Measurements from ENCODE around the gene POLN. TPM values are rescaled to one million over a fixed set of nuclear protein-coding genes. Genes with fewer than 3 reads are reported as not detected.

Gene POLN
- total RNA-seq, 2 experiments from 2014 or later = 4.0 to 4.4 TPM

DNA sequence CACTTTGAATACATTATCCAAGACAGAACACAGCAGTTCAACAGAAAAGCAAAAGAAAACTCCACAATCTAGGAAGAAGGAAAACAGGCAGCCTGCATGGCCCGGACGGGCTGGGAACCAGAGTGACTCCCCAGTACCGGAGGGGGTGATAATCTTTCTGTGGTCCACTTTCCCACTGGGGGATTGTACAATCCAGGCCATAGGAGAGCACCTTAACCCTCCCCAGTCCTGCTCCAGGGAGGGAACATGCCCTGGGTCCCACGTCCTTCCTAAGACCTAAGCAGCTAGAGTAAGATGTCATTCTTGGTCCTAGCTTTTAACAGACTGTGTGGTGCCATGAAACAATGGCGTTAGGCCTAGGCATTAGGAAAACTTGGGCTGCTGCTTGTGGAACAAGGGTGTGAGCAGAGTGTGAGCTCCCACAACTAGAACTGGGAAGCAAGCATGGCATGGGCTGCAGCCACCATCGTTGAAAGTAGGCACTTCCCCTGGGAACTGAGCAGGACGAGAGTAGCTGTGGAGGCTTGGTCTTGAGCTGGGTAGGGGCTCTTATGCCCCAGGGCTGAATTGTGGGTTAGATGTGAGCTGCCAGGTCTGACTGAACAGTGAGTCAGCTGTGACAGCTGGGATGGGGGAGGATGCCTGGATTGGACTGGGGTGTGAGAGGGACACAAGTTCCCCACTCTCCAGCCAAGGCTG lies 140.4 kb downstream of the POLN start:
- BruUV-seq (replicated peaks) = no TSS peak
- no peak overlapping the region for H3K27ac ChIP-seq (ENCODE audit: low read depth, low read length, poor library complexity, severe bottlenecking)

DNA sequence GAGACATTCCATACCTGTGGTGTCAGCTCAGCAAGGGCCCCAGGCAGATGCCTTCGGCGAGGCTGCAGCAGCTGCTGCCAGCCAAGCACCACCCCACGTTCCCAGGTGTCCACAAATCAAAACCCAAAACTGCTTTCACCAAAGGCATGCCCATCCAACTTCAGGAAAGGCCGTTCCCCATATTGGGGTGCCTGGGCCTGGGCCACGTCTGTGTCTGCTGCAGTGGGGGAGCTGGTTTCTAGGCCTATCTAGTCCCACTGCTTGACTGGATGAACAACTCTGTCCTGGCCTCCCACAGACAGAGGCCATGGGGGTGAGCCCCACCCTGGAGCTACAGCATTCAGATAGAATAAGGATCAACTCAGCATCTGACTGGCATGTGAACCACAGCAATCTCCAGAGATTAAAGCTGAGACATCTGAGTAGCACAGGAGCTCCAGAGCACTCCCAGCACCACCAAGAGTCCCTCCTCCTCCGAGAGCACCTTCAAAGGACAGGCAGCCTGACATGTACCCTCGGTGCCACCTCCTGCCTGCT lies 145.8 kb downstream of the POLN start:
- H3K9me2 ChIP-seq (ENCODE audit: insufficient read depth, low read length) = no peaks in the 10 kb centered on the region
- H4K20me1 ChIP-seq (ENCODE audit: insufficient read depth, low read length) = no peaks in the 10 kb centered on the region
- POLR2A ChIA-PET = interaction anchor here (0.6 to 0.7 kb wide), 2 partner anchors 85 to 402 kb away, joined by 3 to 6 read pairs; no protein-coding TSS in a partner anchor
- TF ChIP-seq, protein P1, sequence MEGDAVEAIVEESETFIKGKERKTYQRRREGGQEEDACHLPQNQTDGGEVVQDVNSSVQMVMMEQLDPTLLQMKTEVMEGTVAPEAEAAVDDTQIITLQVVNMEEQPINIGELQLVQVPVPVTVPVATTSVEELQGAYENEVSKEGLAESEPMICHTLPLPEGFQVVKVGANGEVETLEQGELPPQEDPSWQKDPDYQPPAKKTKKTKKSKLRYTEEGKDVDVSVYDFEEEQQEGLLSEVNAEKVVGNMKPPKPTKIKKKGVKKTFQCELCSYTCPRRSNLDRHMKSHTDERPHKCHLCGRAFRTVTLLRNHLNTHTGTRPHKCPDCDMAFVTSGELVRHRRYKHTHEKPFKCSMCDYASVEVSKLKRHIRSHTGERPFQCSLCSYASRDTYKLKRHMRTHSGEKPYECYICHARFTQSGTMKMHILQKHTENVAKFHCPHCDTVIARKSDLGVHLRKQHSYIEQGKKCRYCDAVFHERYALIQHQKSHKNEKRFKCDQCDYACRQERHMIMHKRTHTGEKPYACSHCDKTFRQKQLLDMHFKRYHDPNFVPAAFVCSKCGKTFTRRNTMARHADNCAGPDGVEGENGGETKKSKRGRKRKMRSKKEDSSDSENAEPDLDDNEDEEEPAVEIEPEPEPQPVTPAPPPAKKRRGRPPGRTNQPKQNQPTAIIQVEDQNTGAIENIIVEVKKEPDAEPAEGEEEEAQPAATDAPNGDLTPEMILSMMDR (conservative IDR thresholded peaks at IDR 0.05; ENCODE audit: low read length) = no peak
- TF ChIP-seq EZH2phosphoT487 (IDR thresholded peaks at IDR 0.05; ENCODE audit: borderline replicate concordance, low read depth, low read length) = no peak
- CTCF ChIA-PET (ENCODE audit: unreplicated experiment) = interaction anchor here (0.6 kb wide), 1 partner anchor 16 kb away, joined by 4 read pairs; no protein-coding TSS in a partner anchor
- H3K9me3 ChIP-seq (ENCODE audit: low read length) = no peaks in the 10 kb centered on the region
- intact Hi-C loops (cut with micrococcal nuclease; ENCODE audit: unreplicated experiment) = no loop called here
- H3K27ac ChIP-seq (ENCODE audit: low read depth, low read length, poor library complexity, severe bottlenecking) = no peak overlapping the region
- H3K4me3 ChIP-seq (ENCODE audit: low read depth, low read length, poor library complexity, severe bottlenecking) = no peak overlapping the region
- BruUV-seq (replicated peaks) = no TSS peak
- H3K36me3 ChIP-seq (ENCODE audit: insufficient read depth, low read length) = no peaks in the 10 kb centered on the region
- H2AFZ ChIP-seq (ENCODE audit: low read length) = no peak overlapping the region
- H3K79me2 ChIP-seq (ENCODE audit: insufficient read depth, low read depth, low read length) = no peaks in the 10 kb centered on the region
- H3K4me1 ChIP-seq (ENCODE audit: insufficient read depth, low read length, poor library complexity, severe bottlenecking) = no peaks in the 10 kb centered on the region
- DNase-seq (ENCODE audit: low spot score) = no peak
- no peak overlapping the region for H3K4me2 ChIP-seq (ENCODE audit: low read length)

More for the DNA sequence above, 140.4 kb downstream of the POLN start:
- POLR2A ChIA-PET = no interaction called here
- no peak for DNase-seq (ENCODE audit: low spot score)
- TF ChIP-seq, protein P1 (conservative IDR thresholded peaks at IDR 0.05; ENCODE audit: low read length) = no peak
- no peak for TF ChIP-seq EZH2phosphoT487 (IDR thresholded peaks at IDR 0.05; ENCODE audit: borderline replicate concordance, low read depth, low read length)
- Histone ChIP-seq H4K20me1 (ENCODE audit: insufficient read depth, low read length) (no peaks in the 10 kb centered on the region), H3K79me2 (ENCODE audit: insufficient read depth, low read depth, low read length) (no peaks in the 10 kb centered on the region), H3K9me3 (ENCODE audit: low read length) (peaks cover 20% of the 10 kb centered on the region), H3K36me3 (ENCODE audit: insufficient read depth, low read length) (no peaks in the 10 kb centered on the region), H3K4me3 (ENCODE audit: low read depth, low read length, poor library complexity, severe bottlenecking) (no peak overlapping the region), H3K4me2 (ENCODE audit: low read length) (no peak overlapping the region), H3K4me1 (ENCODE audit: insufficient read depth, low read length, poor library complexity, severe bottlenecking) (no peaks in the 10 kb centered on the region), H2AFZ (ENCODE audit: low read length) (no peak overlapping the region), H3K9me2 (ENCODE audit: insufficient read depth, low read length) (no peaks in the 10 kb centered on the region)
- CTCF ChIA-PET (ENCODE audit: unreplicated experiment) = interaction anchor here (0.6 kb wide), 1 partner anchor 153 kb away, joined by 4 read pairs; no protein-coding TSS in a partner anchor
- intact Hi-C loops (cut with micrococcal nuclease; ENCODE audit: unreplicated experiment) = no loop called here

Data from OCI-LY7 (cell line).